ENCODE results near the gene SORCS2.

Gene SORCS2

DNA sequence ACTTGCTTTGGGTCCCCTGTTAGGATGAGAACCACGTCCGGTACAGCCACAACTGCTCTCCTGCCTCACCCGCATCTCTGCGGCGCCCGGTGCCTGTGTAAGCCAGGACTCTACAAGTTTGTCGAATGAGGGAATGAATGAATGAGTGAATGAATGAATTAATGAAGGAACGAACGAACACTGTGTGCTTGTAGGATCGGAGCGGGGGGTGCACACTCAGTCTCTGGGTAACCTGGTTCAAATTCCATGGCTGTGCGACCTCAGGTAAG, 443.8 kb downstream of the SORCS2 start:
- no peak overlapping the region for H3K4me3 ChIP-seq (ENCODE audit: low read depth, low read length)
- H3K9me3 ChIP-seq (ENCODE audit: control insufficient read depth, insufficient read depth, low read length), result no peaks in the 10 kb centered on the region
- no peaks in the 10 kb centered on the region for H3K36me3 ChIP-seq (ENCODE audit: control insufficient read depth, insufficient read depth, low read length)
- H3K27me3 ChIP-seq (ENCODE audit: control insufficient read depth, insufficient read depth, low read length), result no peaks in the 10 kb centered on the region
- H3K9ac ChIP-seq (ENCODE audit: low read depth, low read length), result no peak overlapping the region
- no peaks in the 10 kb centered on the region for H3K4me1 ChIP-seq (ENCODE audit: control insufficient read depth, insufficient read depth, low read length)

DNA sequence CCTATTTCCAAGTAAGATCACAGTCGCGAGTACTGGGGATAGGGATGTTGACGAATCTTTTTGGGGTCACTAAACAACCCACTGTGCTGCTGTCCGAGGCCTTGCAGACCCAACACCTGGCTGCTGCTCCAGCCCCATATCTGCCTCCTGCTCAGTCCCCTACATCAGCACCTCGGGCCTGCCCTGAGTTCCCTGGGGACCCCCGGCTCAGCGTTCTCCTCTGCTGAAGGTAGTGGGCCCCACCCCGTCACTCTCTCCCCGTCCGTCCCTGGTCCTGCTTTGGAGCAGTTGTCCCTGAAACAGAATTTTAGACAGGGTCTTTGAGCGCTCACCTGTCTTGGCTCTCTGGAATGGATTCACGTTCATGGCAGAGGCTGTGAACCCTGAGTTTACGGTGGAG, 444.8 kb downstream of the SORCS2 start:
- no peaks in the 10 kb centered on the region for H3K4me1 ChIP-seq (ENCODE audit: control insufficient read depth, insufficient read depth, low read length)
- no peaks in the 10 kb centered on the region for H3K36me3 ChIP-seq (ENCODE audit: control insufficient read depth, insufficient read depth, low read length)
- no peak overlapping the region for H3K4me3 ChIP-seq (ENCODE audit: low read depth, low read length)
- no peaks in the 10 kb centered on the region for H3K27me3 ChIP-seq (ENCODE audit: control insufficient read depth, insufficient read depth, low read length)
- H3K9ac ChIP-seq (ENCODE audit: low read depth, low read length), result no peak overlapping the region
- H3K9me3 ChIP-seq (ENCODE audit: control insufficient read depth, insufficient read depth, low read length), result no peaks in the 10 kb centered on the region

DNA sequence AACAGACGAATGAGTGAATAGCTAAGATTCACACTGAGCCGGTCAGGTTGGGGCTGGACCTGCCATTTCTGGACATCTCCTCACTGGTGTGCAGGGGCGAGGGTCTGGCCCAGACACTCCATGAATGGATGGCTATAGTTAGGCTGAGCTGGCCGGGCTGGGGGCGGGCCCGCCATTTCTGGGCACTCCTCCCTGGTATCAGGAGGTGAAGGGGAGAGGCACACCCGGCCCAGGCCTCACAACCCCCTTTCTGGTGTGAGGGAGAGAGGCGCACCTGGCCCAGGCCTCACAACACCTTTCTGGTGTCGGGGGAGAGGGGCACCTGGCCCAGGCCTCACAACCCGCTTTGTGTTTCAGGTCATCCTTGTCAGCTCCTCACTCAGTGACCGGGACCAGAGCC, 445.6 kb downstream of the SORCS2 start:
- H3K36me3 ChIP-seq (ENCODE audit: control insufficient read depth, insufficient read depth, low read length), result no peaks in the 10 kb centered on the region
- H3K4me1 ChIP-seq (ENCODE audit: control insufficient read depth, insufficient read depth, low read length), result no peaks in the 10 kb centered on the region
- no peaks in the 10 kb centered on the region for H3K27me3 ChIP-seq (ENCODE audit: control insufficient read depth, insufficient read depth, low read length)
- H3K9ac ChIP-seq (ENCODE audit: low read depth, low read length), result no peak overlapping the region
- no peaks in the 10 kb centered on the region for H3K9me3 ChIP-seq (ENCODE audit: control insufficient read depth, insufficient read depth, low read length)
- H3K4me3 ChIP-seq (ENCODE audit: low read depth, low read length), result no peak overlapping the region

GRCh38 chr4:7638489-7638888, 446.2 kb downstream of the SORCS2 start:
- Histone ChIP-seq H3K27me3 (ENCODE audit: control insufficient read depth, insufficient read depth, low read length) (no peaks in the 10 kb centered on the region), H3K9me3 (ENCODE audit: control insufficient read depth, insufficient read depth, low read length) (no peaks in the 10 kb centered on the region), H3K9ac (ENCODE audit: low read depth, low read length) (no peak overlapping the region), H3K36me3 (ENCODE audit: control insufficient read depth, insufficient read depth, low read length) (no peaks in the 10 kb centered on the region), H3K4me3 (ENCODE audit: low read depth, low read length) (no peak overlapping the region), H3K4me1 (ENCODE audit: control insufficient read depth, insufficient read depth, low read length) (no peaks in the 10 kb centered on the region)

DNA sequence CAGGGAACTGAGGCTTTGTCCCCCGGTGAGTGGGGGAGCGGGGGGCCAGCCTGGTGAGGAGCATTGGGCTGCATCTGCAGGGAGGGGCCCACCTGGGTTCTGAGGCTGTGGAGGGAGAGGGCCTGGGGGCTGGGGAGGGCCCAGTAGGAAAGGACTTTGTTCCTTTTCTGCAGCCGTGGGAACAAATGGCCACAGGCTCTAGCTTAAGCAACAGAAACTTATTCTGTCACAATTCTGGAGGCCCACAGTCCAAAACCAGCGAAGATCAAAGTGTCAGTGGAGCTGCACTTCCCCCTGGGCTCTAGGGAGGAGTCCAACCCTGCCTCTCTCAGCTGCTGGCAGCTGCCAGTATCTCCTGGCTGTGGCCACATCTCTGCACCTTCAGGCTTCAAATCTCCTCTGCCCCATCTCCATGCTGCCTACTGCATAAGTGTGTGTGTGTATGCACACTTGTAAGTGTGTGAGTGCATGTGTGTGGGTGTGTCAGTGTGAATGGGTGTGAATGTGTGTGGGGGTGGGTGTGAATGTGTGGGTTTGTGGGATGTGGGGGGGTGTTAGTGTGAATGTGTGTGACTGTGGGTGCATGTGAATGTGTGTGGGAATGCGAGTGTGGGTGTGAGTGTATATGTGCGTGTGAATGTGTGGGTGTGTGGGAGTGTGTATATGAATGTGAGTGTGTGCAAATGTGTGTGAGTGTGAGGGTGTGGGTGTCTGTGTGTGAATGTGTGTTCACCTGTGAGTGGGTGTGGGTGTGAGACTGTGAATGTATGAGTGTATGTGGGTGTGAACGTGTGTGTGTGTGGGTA, 446.8 kb downstream of the SORCS2 start:
- H3K36me3 ChIP-seq (ENCODE audit: control insufficient read depth, insufficient read depth, low read length), result no peaks in the 10 kb centered on the region
- no peak overlapping the region for H3K4me3 ChIP-seq (ENCODE audit: low read depth, low read length)
- no peaks in the 10 kb centered on the region for H3K9me3 ChIP-seq (ENCODE audit: control insufficient read depth, insufficient read depth, low read length)
- H3K4me1 ChIP-seq (ENCODE audit: control insufficient read depth, insufficient read depth, low read length), result no peaks in the 10 kb centered on the region
- no peak overlapping the region for H3K9ac ChIP-seq (ENCODE audit: low read depth, low read length)
- no peaks in the 10 kb centered on the region for H3K27me3 ChIP-seq (ENCODE audit: control insufficient read depth, insufficient read depth, low read length)

GRCh38 chr4:7640136-7640535, 447.8 kb downstream of the SORCS2 start:
- H3K9ac ChIP-seq (ENCODE audit: low read depth, low read length), result no peak overlapping the region
- no peak overlapping the region for H3K4me3 ChIP-seq (ENCODE audit: low read depth, low read length)
- H3K36me3 ChIP-seq (ENCODE audit: control insufficient read depth, insufficient read depth, low read length), result no peaks in the 10 kb centered on the region
- H3K4me1 ChIP-seq (ENCODE audit: control insufficient read depth, insufficient read depth, low read length), result no peaks in the 10 kb centered on the region
- H3K9me3 ChIP-seq (ENCODE audit: control insufficient read depth, insufficient read depth, low read length), result no peaks in the 10 kb centered on the region
- H3K27me3 ChIP-seq (ENCODE audit: control insufficient read depth, insufficient read depth, low read length), result no peaks in the 10 kb centered on the region

GRCh38 chr4:7641712-7642111, 449.4 kb downstream of the SORCS2 start:
- no peaks in the 10 kb centered on the region for H3K36me3 ChIP-seq (ENCODE audit: control insufficient read depth, insufficient read depth, low read length)
- no peak overlapping the region for H3K9ac ChIP-seq (ENCODE audit: low read depth, low read length)
- H3K4me3 ChIP-seq (ENCODE audit: low read depth, low read length), result no peak overlapping the region
- H3K4me1 ChIP-seq (ENCODE audit: control insufficient read depth, insufficient read depth, low read length), result no peaks in the 10 kb centered on the region
- no peaks in the 10 kb centered on the region for H3K9me3 ChIP-seq (ENCODE audit: control insufficient read depth, insufficient read depth, low read length)
- H3K27me3 ChIP-seq (ENCODE audit: control insufficient read depth, insufficient read depth, low read length), result no peaks in the 10 kb centered on the region

- Histone ChIP-seq H3K9me3 (ENCODE audit: control insufficient read depth, insufficient read depth, low read length) (no peaks in the 10 kb centered on the region), H3K4me3 (ENCODE audit: low read depth, low read length) (no peak overlapping the region), H3K9ac (ENCODE audit: low read depth, low read length) (no peak overlapping the region), H3K27me3 (ENCODE audit: control insufficient read depth, insufficient read depth, low read length) (no peaks in the 10 kb centered on the region), H3K4me1 (ENCODE audit: control insufficient read depth, insufficient read depth, low read length) (no peaks in the 10 kb centered on the region), H3K36me3 (ENCODE audit: control insufficient read depth, insufficient read depth, low read length) (no peaks in the 10 kb centered on the region)
Measured at GRCh38 chr4:7642741-7643458, 450.6 kb downstream of the SORCS2 start.

DNA sequence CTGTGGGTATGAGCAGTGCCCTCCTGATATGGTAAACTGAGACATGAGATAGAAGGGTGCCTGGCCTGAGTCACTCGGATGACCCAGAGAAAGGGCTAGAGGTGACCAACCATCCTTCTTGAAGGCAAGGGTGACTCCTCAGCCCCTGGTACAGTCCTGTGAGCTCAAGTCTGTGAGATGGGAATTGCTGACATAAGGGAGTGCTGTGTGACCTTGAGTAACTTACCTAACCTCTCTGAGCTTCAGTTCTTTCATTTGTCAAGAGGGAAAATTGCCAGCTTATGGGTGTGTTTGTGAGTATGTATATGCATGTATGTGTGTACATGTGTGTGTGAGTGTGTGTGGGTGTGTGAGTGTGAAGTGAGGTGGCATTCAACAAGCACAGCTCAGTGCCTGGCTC, 452.8 kb downstream of the SORCS2 start:
- no peaks in the 10 kb centered on the region for H3K4me1 ChIP-seq (ENCODE audit: control insufficient read depth, insufficient read depth, low read length)
- H3K36me3 ChIP-seq (ENCODE audit: control insufficient read depth, insufficient read depth, low read length), result no peaks in the 10 kb centered on the region
- no peak overlapping the region for H3K9ac ChIP-seq (ENCODE audit: low read depth, low read length)
- no peaks in the 10 kb centered on the region for H3K27me3 ChIP-seq (ENCODE audit: control insufficient read depth, insufficient read depth, low read length)
- H3K4me3 ChIP-seq (ENCODE audit: low read depth, low read length), result no peak overlapping the region
- H3K9me3 ChIP-seq (ENCODE audit: control insufficient read depth, insufficient read depth, low read length), result no peaks in the 10 kb centered on the region

DNA sequence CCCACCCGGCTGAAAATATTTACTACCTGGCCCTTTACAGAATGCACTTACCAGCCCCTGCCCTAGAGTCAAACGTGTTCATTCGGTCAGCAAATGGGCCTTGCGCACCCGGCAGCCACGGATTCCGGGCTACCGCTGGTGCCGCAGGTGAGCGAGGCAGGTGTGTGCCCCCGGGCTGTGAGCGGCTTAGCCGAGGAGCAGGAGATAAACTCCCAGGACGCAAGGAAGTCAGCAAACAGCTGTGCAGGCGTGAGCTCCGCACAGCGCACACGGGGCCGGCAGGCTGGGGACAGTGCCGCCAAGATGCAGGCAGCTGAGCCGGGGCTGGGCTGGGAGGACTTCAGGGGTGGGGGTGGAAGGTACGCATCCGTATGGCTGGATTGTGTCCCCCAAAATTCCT, 453.6 kb downstream of the SORCS2 start:
- no peak overlapping the region for H3K4me3 ChIP-seq (ENCODE audit: low read depth, low read length)

DNA sequence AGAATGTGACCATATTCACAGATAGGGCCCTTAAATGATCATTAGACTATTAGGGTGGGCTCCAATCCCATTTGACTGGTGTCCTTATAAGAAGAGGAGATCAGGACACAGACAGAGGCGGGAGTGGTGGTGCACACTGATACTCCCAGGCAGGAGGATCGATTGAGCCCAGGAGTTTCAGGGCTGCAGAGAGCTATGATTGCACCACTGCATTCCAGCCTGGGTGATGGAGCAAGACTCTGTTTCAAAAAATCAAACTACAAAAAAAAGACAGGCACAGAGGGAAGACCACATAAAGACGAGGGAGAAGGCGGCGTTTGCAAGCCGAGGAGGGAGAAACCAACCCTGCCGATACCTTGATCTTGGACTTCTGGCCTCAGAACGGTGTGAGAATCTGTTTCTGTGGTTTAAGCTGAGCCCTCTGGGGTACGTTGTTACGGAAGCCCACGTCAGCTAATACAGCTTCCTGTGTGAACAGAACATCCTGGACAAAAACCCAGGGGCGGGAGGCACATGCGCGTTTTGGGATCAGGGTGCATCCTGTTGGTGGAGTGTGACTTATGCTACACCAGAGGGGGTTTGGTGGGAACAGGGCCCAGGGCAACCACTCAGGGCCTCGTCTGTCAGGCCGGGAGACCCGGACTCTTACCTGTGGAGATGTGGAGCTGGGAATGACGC, 454.2 kb downstream of the SORCS2 start:
- H3K4me3 ChIP-seq (ENCODE audit: low read depth, low read length), result no peak overlapping the region
- no peak overlapping the region for H3K9ac ChIP-seq (ENCODE audit: low read depth, low read length)
- H3K4me1 ChIP-seq (ENCODE audit: control insufficient read depth, insufficient read depth, low read length), result no peaks in the 10 kb centered on the region
- no peaks in the 10 kb centered on the region for H3K9me3 ChIP-seq (ENCODE audit: control insufficient read depth, insufficient read depth, low read length)
- no peaks in the 10 kb centered on the region for H3K27me3 ChIP-seq (ENCODE audit: control insufficient read depth, insufficient read depth, low read length)
- no peaks in the 10 kb centered on the region for H3K36me3 ChIP-seq (ENCODE audit: control insufficient read depth, insufficient read depth, low read length)

More for the DNA sequence above, 453.6 kb downstream of the SORCS2 start:
- no peaks in the 10 kb centered on the region for H3K9me3 ChIP-seq (ENCODE audit: control insufficient read depth, insufficient read depth, low read length)
- no peaks in the 10 kb centered on the region for H3K36me3 ChIP-seq (ENCODE audit: control insufficient read depth, insufficient read depth, low read length)
- no peak overlapping the region for H3K9ac ChIP-seq (ENCODE audit: low read depth, low read length)
- H3K27me3 ChIP-seq (ENCODE audit: control insufficient read depth, insufficient read depth, low read length), result no peaks in the 10 kb centered on the region
- no peaks in the 10 kb centered on the region for H3K4me1 ChIP-seq (ENCODE audit: control insufficient read depth, insufficient read depth, low read length)

- H3K4me1 ChIP-seq (ENCODE audit: control insufficient read depth, insufficient read depth, low read length), result no peaks in the 10 kb centered on the region
- H3K9me3 ChIP-seq (ENCODE audit: control insufficient read depth, insufficient read depth, low read length), result no peaks in the 10 kb centered on the region
- no peaks in the 10 kb centered on the region for H3K36me3 ChIP-seq (ENCODE audit: control insufficient read depth, insufficient read depth, low read length)
- no peak overlapping the region for H3K9ac ChIP-seq (ENCODE audit: low read depth, low read length)
- no peak overlapping the region for H3K4me3 ChIP-seq (ENCODE audit: low read depth, low read length)
- no peaks in the 10 kb centered on the region for H3K27me3 ChIP-seq (ENCODE audit: control insufficient read depth, insufficient read depth, low read length)
Measured at GRCh38 chr4:7647186-7647585, 454.8 kb downstream of the SORCS2 start.

Measured in iPS-15b (cell line).